GM12801 (cell line): ENCODE measurements around the gene PARVA.

Source experiments
- TF ChIP-seq, protein P1 (sequence below): IDR thresholded peaks from one replicate; pipeline ENCODE4 v1.5.1; 2011; ENCODE audit warnings: control low read depth; ENCODE audit not compliant: insufficient read length; ENCODE audit errors: extremely low read depth

PARVA gene

DNA sequence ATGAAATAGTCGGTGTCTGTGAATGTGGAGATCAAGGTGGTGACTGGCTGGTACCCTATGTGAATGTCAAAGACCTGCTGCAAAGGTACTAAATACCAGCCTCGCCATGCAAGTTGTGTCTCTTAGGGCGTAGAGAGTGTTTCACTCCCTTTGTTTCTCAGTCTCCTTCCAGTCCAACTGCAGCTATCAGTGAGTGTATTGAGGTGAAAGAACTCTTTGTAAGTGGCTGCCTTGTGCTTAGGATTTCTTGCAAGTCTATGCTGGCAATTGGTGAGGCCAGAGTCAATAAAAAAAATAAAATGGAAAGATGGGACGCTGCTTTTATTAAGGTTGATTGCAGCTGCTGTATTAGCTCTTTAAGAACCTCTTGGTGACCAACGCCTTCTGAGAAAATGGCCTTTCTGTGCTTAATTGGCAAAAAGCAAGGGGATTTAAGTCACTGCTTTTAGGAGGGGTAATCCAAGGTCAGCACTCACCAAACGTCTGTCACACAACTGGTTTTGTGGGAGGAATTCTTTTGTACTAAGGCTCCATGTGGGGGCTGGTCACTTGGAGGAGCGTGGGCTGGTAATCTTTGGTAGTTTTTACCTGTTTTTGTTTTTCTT lies 95.1 kb downstream of the PARVA start:
- TF ChIP-seq, protein P1, sequence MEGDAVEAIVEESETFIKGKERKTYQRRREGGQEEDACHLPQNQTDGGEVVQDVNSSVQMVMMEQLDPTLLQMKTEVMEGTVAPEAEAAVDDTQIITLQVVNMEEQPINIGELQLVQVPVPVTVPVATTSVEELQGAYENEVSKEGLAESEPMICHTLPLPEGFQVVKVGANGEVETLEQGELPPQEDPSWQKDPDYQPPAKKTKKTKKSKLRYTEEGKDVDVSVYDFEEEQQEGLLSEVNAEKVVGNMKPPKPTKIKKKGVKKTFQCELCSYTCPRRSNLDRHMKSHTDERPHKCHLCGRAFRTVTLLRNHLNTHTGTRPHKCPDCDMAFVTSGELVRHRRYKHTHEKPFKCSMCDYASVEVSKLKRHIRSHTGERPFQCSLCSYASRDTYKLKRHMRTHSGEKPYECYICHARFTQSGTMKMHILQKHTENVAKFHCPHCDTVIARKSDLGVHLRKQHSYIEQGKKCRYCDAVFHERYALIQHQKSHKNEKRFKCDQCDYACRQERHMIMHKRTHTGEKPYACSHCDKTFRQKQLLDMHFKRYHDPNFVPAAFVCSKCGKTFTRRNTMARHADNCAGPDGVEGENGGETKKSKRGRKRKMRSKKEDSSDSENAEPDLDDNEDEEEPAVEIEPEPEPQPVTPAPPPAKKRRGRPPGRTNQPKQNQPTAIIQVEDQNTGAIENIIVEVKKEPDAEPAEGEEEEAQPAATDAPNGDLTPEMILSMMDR, result no peak

DNA sequence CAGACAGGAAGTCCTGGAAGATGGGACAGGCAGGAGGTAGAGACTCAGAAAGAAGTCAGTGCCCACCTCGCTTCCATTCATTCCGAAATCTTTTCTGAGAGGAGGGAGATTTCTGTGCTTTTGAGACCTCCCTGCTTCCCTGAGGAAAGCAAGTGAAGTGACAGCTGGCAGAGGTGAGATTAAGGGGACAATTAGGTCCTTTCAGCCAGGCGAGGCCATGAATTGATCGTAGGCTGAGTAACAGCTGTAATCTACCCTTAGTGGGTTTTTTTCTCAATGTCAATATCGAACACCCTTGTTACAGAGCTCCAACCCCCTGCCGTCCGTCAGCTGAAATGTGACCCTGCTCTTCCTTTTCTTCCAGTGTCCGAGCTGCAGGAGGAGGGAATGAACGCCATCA lies 96.0 kb downstream of the PARVA start:
- TF ChIP-seq, protein P1, result no peak

DNA sequence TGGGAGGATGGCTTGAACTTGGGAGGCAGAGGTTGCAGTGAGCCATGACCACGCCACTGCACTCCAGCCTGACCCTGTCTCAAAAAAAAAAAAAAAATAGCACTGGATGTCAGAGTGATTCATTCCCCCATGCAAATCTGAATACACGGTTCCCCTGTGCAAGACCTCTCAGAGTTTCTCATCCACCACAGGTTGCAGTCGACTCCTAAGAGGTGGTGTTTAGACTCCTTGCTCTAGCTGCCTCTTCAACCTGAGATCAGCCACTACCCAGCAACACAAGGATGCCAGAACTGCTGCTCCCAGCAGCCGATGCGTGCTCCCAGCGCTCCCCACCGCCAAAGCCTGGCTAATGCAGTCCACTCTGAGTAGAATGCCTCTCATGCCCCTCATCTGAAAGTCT lies 97.5 kb downstream of the PARVA start:
- TF ChIP-seq, protein P1, result no peak

DNA sequence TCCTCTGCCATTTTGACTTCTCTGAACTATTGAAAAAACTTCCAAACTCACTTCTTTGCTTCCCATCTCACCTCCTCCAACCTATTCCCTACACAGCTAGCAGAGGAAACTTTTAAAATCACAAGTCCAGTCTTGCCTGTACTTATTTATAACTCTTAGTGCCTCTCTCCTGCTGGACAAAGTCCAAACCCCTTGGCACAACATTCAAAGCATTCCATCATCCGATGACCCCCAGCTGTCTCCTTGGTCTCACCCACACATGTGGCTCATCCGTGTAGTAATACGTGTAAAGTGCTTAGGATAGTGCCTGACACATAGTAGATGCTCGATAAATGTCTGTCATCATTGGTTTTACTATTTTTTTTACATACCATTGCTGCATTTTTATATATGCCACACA lies 101.4 kb downstream of the PARVA start:
- TF ChIP-seq, protein P1, result no peak

DNA sequence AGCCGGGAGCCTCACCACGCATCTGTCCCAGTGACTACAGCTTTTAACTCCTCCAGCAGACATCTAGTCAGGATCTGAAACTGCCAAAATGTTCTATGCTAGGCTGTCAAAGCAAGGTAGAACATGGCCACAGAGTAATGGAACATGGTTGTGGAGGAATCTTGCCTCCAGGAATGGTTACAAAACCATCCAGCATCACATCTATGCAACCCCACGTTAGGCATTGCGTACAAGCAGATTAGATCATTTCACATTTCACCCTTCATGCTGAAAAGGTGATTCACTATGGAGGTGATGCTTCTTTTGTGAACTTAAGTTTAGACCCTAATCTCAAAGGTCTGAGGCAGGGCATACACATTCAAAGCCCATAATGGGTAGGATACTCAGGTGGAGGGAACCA lies 103.0 kb downstream of the PARVA start:
- TF ChIP-seq, protein P1, result no peak

DNA sequence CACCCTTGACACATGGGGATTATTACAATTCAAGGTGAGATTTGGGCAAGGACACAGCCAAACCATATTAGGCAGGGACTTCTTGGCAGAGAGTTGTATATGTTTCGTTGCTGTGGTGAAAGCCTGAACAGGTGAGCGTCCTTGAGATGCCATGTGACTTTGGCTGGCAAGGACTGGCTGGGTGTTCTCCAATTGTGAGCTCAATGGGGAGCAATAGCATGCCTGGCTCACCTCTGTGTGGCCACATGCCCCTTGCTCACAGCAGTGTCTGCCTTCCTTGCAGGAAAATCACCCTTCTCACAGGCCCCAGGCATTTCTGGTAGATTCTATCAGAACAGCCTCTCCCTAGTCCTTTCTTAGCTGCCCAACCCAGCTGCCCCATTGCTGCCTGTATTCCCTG lies 105.5 kb downstream of the PARVA start:
- TF ChIP-seq, protein P1, result no peak

DNA sequence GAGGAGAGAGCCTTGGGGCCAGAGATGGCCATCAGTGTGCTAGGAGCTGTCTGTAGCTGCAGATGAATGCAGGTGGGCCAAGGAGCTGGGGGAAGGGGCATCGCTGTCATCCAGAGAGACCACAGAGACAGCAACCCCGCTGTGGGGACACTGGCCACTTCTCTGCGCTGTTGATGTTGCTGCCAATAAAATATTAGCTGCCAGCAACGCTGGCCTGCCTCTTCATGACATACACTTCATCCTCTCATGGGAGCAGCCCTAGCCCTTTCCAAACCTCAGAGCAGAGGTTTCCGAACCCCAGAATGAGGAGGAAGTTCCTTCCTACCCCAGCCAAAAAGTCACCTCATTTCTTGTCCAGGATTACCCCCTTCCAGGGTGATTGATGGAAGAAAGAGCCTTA lies 106.2 kb downstream of the PARVA start:
- TF ChIP-seq, protein P1, result no peak
